ENCODE data around the gene RPS21. TPM values are rescaled to one million over a fixed set of nuclear protein-coding genes. Genes with fewer than 3 reads are reported as not detected.

RPS21 gene
- total and polyA plus RNA-seq, 2 of the 13 experiments (the other 11 are each of a cell fraction or from before 2014, with no cell fraction given) = 2,647 to 11,063 TPM

DNA sequence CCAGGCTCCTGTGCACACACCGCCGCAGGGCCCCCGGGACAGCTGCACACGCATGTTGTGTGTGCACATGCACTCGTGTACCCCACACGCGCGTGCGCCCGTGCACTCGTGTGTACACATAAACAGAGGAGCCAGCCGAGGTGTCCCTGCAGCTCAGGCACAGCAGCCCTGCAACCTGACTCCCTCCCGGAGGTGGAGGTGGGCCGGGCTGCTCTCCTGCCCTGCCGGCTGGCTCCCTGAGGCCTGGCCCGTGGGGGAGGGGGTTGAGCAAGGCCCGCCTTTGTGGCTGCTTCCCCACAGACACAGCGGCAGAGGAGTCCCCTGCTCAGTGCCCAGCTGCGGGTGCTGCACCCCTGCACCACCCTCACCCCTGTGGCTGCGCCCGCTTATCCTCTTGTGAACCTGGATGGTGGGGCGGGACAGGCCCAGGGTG is 39.8 kb downstream of the RPS21 start (continued):
- TF ChIP-seq U2AF2 (IDR thresholded peaks at IDR 0.05; ENCODE audit: low read depth, low read length) (no peak), ZNF674 (CRISPR knock-in tag; IDR thresholded peaks at IDR 0.05; ENCODE audit: low read depth) (no peak), ZNF75D (CRISPR knock-in tag; IDR thresholded peaks at IDR 0.05; ENCODE audit: borderline replicate concordance) (no peak), HDAC2 (CRISPR knock-in tag; IDR thresholded peaks at IDR 0.05) (no peak), RARG (CRISPR knock-in tag; IDR thresholded peaks at IDR 0.05; ENCODE audit: low read depth) (no peak), HDAC6 (IDR thresholded peaks at IDR 0.05; ENCODE audit: low read depth, low read length) (no peak), ZNF292 (CRISPR knock-in tag; IDR thresholded peaks at IDR 0.05; ENCODE audit: borderline replicate concordance, low read depth) (0 out of 2 replicates have a peak, but pooled peaks have one; percentile 40), RFXANK (CRISPR knock-in tag; IDR thresholded peaks at IDR 0.05) (no peak), ZBTB3 (CRISPR knock-in tag; IDR thresholded peaks at IDR 0.05; ENCODE audit: borderline replicate concordance, low read depth) (no peak), ZNF10 (CRISPR knock-in tag; IDR thresholded peaks at IDR 0.05; ENCODE audit: borderline replicate concordance, low read depth) (no peak), ZNF33B (CRISPR knock-in tag; IDR thresholded peaks at IDR 0.05) (no peak), SRSF1 (optimal IDR thresholded peaks at IDR 0.05; ENCODE audit: low read depth, low read length) (no peak), SUZ12 (IDR thresholded peaks at IDR 0.05; ENCODE audit: low read depth, low read length) (no peak; the same call in 1 of the 2 replicates), MXI1 (IDR thresholded peaks at IDR 0.05; ENCODE audit: borderline replicate concordance, low read depth, low read length) (0 out of 3 replicates have a peak, but pooled peaks have one; percentile 25), ZNF496 (CRISPR knock-in tag; IDR thresholded peaks at IDR 0.05; ENCODE audit: insufficient replicate concordance) (no peak), ZNF296 (CRISPR knock-in tag; conservative IDR thresholded peaks at IDR 0.05) (no peak), ONECUT2 (CRISPR knock-in tag; IDR thresholded peaks at IDR 0.05) (no peak), KAT7 (CRISPR knock-in tag; IDR thresholded peaks at IDR 0.05; ENCODE audit: borderline replicate concordance) (no peak), PHF20 (CRISPR knock-in tag; IDR thresholded peaks at IDR 0.05) (no peak), ZFAT (CRISPR knock-in tag; conservative IDR thresholded peaks at IDR 0.05) (no peak), NR2F1 (CRISPR knock-in tag; IDR thresholded peaks at IDR 0.05) (no peak), RAD51 (IDR thresholded peaks at IDR 0.05; ENCODE audit: borderline replicate concordance) (no peak), ZNF3 (CRISPR knock-in tag; IDR thresholded peaks at IDR 0.05) (no peak)
- TF ChIP-seq, protein P1, sequence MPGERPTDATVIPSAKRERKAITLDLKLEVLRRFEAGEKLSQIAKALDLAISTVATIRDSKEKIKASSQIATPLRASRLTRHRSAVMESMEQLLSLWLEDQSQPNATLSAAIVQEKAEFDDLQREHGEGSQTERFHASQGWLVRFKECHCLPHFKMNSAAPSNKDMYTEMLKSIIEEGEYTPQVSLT (CRISPR knock-in tag; IDR thresholded peaks at IDR 0.05; ENCODE audit: borderline replicate concordance, low read depth) = no peak
- TF ChIP-seq, protein P2, sequence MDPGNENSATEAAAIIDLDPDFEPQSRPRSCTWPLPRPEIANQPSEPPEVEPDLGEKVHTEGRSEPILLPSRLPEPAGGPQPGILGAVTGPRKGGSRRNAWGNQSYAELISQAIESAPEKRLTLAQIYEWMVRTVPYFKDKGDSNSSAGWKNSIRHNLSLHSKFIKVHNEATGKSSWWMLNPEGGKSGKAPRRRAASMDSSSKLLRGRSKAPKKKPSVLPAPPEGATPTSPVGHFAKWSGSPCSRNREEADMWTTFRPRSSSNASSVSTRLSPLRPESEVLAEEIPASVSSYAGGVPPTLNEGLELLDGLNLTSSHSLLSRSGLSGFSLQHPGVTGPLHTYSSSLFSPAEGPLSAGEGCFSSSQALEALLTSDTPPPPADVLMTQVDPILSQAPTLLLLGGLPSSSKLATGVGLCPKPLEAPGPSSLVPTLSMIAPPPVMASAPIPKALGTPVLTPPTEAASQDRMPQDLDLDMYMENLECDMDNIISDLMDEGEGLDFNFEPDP (CRISPR knock-in tag; conservative IDR thresholded peaks at IDR 0.05) = no peak
- TF ChIP-seq, protein P3, sequence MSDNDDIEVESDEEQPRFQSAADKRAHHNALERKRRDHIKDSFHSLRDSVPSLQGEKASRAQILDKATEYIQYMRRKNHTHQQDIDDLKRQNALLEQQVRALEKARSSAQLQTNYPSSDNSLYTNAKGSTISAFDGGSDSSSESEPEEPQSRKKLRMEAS (IDR thresholded peaks at IDR 0.05) = peak; percentile 19; the same call in 1 of the 2 replicates
- TF ChIP-seq, protein P4, sequence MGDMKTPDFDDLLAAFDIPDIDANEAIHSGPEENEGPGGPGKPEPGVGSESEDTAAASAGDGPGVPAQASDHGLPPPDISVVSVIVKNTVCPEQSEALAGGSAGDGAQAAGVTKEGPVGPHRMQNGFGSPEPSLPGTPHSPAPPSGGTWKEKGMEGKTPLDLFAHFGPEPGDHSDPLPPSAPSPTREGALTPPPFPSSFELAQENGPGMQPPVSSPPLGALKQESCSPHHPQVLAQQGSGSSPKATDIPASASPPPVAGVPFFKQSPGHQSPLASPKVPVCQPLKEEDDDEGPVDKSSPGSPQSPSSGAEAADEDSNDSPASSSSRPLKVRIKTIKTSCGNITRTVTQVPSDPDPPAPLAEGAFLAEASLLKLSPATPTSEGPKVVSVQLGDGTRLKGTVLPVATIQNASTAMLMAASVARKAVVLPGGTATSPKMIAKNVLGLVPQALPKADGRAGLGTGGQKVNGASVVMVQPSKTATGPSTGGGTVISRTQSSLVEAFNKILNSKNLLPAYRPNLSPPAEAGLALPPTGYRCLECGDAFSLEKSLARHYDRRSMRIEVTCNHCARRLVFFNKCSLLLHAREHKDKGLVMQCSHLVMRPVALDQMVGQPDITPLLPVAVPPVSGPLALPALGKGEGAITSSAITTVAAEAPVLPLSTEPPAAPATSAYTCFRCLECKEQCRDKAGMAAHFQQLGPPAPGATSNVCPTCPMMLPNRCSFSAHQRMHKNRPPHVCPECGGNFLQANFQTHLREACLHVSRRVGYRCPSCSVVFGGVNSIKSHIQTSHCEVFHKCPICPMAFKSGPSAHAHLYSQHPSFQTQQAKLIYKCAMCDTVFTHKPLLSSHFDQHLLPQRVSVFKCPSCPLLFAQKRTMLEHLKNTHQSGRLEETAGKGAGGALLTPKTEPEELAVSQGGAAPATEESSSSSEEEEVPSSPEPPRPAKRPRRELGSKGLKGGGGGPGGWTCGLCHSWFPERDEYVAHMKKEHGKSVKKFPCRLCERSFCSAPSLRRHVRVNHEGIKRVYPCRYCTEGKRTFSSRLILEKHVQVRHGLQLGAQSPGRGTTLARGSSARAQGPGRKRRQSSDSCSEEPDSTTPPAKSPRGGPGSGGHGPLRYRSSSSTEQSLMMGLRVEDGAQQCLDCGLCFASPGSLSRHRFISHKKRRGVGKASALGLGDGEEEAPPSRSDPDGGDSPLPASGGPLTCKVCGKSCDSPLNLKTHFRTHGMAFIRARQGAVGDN (CRISPR knock-in tag; IDR thresholded peaks at IDR 0.05) = peak; percentile 25; the same call in 1 of the 2 replicates

Measured in HepG2 (cell line).